GM19463 (cell line): ENCODE data around the gene SSH3.

Experiments used
- ATAC-seq: cut with Tn5 transposase; IDR thresholded peaks from one replicate; pipeline ENCODE4 v1.9.1; 2021; ENCODE audit warnings: mild to moderate bottlenecking, moderate library complexity; ENCODE audit not compliant: unreplicated experiment

Gene SSH3

GRCh38 chr11:67267188-67268080, 35.9 kb upstream of the SSH3 start:
- no peak for ATAC-seq

GRCh38 chr11:67268081-67268961, 35.0 kb upstream of the SSH3 start:
- ATAC-seq: peak; percentile 37

DNA sequence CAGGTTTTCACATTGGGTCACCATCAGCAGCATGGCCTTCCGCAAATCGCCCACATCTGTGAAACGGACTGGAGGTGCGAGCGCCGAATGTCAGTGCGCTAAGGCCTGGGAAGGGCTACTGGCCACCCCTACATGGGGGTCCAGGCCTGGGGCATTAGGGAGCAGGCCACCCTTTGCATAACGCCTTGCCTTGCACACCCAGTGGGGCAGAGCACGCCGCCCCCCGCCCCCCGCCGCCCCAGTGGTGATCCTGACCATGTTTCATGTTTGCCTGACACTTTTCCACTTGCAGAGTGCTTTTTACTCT, 34.4 kb upstream of the SSH3 start:
- ATAC-seq: no peak

GRCh38 chr11:67269401-67270255, 33.7 kb upstream of the SSH3 start:
- no peak for ATAC-seq

- no peak for ATAC-seq
Measured at GRCh38 chr11:67270256-67271204, 32.8 kb upstream of the SSH3 start.

DNA sequence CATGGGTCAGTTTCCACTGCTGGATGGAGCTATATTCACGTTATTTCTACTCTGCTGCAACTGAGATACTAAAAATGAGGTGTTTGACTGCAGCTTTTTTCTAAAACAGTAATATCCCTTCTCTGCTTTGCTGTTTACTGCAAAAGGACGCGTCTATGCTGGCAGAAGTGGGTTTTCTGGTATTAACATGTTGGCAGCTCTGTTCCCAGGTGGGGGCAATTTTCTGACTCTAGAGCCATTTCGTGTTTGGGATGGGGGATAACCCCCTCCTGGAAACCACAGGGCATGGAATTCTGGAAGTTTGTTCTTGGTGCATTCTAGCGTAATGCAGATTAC, 32.2 kb upstream of the SSH3 start:
- no peak for ATAC-seq

DNA sequence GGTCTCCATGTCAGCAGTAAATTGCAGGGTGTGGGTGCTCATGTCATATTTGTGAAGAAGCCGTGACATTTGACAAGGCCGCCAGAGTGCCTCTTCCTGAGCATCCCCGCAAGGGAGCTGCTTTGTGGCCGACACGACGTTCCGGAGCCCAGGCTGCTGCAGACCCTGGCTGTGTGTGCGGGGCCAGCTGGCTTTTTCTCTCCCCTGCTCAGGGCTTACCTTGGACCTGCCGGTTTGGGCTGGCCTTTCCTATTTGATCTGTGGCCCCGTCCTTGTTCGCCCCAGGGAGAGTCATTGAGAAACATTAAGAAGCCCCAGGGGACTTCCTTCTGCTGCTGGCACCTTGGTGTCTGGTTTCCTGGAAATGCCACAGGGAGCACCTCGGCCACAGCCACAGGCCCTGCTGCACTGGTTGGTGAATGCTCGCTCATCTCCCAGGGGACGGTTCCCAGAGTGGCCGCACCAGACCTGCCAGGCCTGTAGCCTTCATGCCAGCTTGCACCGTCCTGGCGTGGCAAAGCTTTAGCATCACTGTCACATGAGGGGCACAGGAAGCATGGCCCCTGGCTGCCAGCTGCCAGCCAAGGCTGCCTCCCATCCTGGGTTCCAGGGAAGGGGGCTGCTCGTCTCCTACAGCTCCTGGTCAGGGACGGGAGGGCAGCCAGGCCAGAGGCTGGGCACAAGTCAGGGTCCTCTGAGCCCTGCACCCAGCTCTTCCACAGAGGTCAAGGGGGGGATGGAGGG, 31.6 kb upstream of the SSH3 start:
- no peak for ATAC-seq

GRCh38 chr11:67272327-67273259, 30.7 kb upstream of the SSH3 start:
- ATAC-seq: no peak

DNA sequence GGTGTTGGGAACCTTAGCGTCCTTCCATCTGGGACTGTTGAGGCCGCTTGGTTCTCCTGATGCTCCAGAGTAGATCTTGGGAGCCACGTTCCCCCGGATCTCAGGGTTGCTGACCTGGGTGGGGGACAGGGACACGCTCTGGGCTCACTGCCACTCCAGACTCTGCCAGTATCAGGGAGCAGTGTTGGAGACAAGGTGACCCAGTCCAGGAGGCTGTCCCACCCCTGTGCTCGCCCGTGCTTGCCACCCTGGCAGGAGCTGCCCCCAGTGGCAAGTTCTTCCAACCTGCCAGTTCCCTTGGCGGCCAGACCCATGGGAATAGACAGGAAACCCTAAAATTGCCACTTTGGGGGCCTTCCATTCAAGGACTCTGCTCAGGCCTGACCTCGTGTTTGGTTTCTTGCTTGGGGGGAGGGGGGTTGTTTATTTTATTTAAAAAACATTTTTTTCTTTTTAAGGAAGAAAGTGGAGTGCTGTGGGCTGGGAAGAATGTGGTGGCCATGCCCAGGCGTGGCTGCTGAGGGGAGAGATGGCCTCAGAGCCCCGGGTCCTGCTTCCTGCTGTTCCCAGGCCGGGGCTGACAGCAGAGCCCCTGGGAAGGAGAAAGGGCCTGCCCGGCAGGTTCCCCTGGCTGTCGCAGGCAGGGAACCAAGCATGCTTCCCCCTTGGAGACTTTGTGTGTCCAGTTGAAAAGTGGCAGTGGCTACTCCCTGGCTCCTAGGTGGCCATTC, 29.9 kb upstream of the SSH3 start:
- ATAC-seq: no peak

- ATAC-seq: no peak
Measured at GRCh38 chr11:67274768-67275605, 28.3 kb upstream of the SSH3 start.

DNA sequence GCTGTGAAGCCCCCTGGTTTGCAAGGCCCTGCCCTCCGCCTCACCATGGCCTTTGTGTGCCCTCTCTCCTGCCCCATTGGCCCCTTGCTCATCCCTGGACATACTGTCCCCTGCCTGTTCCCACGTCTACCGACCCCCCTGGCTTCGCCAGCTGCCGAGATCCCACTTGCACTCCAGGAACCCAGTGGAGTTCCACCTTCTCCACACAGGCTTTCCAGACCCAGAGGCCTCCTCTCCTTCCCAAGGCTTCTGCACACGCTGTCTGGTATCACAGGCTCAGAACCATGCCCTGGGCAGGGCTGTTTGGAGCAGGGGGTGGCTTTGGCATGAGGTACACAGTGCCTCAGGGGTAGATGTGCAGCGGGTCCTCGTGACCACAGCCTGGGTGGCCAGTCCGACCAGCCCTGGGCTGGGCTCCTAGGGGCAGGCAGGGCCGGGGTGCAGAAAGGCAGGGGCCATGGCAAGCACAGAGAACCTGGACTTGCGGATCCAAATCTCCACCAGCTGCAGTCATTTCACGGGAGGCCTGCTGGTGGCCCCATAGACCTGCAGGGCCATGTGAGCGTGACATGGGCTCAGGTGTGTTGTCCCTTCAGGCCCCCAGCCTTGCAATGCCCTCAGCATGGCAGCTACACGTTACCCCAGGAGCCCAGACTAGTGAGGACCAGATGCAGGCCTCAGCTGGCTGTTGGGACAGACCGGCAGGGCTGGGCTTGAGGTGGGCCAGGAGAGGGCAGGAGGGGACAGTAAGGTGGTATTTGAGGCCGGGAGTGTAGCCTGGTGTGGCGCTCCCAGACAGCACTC, 27.5 kb upstream of the SSH3 start:
- ATAC-seq: no peak

DNA sequence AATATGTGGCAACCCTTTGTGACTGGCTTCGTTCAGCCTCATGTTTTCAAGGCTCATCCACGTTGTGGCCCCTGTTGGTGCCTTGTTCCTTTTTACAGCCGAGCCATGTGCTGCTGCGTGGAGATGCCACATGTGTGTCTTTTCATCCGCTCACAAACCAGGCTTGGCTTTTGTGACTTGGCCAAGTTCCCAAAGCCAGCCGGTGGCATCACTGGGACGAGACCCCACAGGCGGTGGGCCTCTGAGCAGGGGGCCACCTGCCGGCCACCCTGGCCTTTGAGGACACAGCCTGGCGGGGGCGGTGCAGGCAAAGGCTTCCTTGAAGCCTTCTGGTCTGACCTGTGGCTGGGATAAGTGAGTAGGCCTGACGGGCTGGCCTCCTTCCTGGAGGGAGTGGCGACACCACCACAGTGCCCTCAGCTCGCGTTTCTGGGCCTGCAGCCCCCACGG, 26.5 kb upstream of the SSH3 start:
- peak; percentile 12 for ATAC-seq

DNA sequence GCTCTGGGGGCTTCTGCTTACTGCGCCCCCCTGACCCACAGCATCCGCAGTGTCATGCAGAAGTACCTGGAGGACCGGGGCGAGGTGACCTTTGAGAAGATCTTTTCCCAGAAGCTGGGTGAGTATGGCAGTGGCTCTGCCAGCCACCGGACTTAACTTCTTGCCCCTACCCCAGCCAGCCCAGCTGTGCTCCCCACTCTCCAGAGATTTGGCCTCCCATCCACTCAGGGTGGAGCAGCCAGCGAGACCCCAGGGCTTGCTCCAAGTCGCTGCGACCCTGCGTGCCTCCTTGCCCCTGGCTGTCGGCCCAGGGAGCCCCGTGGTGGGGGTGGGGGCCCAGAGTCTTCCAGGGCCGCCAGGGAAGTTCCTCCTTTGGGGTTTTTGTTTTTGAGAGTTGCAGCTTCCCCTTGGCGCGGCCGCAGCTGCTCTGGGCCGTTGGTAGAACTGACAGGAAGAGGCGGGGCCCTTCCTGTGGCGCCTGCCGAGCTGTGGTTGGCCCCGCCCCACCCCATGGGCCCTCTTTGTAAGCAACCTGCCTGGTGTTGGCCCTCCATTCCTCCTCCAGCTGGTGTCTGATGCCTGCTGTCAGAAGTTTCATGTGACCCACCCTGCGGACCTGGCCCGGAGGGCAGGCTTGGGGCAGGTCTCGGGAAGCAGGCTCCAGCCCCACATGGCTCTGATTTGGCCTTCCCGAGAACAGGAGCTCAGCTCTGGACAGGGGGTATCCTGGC, 25.9 kb upstream of the SSH3 start:
- peak; percentile 91 for ATAC-seq

DNA sequence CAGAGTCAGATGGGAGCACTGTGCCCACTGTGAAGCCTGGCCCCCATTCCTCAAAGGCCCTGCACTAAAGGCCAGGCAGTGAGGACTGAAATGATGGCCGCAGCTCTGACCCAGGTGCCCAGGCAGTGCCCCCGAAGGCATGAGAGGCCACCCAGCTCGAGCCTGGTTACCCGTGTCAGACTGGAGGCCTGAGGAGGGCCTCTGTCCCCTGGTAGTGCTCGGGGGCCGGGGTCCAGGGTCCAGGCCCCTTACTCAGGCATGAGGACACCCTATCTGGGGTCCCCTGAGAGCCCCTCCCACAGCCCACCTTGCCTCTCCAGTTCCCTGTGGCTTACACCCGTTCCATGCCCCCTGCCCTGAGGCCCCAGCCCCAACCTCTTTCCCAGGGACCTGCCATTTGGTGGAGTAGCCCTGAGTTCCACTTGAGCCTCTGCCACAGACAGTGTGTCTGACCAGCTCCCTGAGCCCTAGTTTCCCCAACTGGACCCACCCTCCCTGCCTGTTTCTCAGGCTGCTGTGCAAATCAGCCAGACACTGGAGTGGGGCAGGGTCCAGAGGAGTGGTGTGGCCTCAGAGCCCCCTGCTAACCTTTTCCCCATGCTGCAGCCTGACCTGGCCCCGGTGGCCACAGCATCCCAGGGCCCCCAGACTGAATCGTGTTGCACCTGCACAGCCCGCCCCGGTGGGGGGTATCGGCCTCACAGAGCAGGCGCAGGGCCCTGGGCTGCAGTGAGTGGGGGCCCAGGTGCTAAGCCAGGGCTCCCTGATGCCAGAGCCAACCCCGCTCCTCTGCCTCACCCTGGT, 25.0 kb upstream of the SSH3 start:
- ATAC-seq: no peak
